ENCODE data around the gene BCL2L12. TPM values are rescaled to one million over a fixed set of nuclear protein-coding genes. Genes with fewer than 3 reads are reported as not detected.

Gene BCL2L12
- total RNA-seq, 1 donor from 2014 or later: 7.5 TPM

- Mint-ChIP-seq H3K27ac (ENCODE audit: unreplicated experiment) (no peak overlapping the region), H3K4me1 (ENCODE audit: low read depth, unreplicated experiment) (peaks cover 4% of the 10 kb centered on the region), H3K36me3 (ENCODE audit: unreplicated experiment) (no peaks in the 10 kb centered on the region), H3K27me3 (ENCODE audit: unreplicated experiment) (peaks cover 3% of the 10 kb centered on the region), H3K4me3 (ENCODE audit: unreplicated experiment) (peak overlapping the region; percentile 100), H3K9me3 (ENCODE audit: unreplicated experiment) (peaks cover 8% of the 10 kb centered on the region)
- no peak for DNase-seq
- no peak for TF ChIP-seq CTCF (IDR thresholded peaks at IDR 0.05; ENCODE audit: partially characterized antibody, unreplicated experiment)
These were observed 349 bp downstream of the BCL2L12 start for GRCh38 chr19:49666120-49666444.

GRCh38 chr19:49667473-49667872, 1.7 kb downstream of the BCL2L12 start:
- H3K27me3 Mint-ChIP-seq (ENCODE audit: unreplicated experiment): peaks cover 3% of the 10 kb centered on the region

GRCh38 chr19:49669516-49669915, 3.8 kb downstream of the BCL2L12 start:
- H3K4me3 Mint-ChIP-seq (ENCODE audit: unreplicated experiment): no peak overlapping the region
- DNase-seq: no peak
- peaks cover 10% of the 10 kb centered on the region for H3K9me3 Mint-ChIP-seq (ENCODE audit: unreplicated experiment)
- no peak for TF ChIP-seq CTCF (IDR thresholded peaks at IDR 0.05; ENCODE audit: partially characterized antibody, unreplicated experiment)
- peak overlapping the region; percentile 16 for H3K27ac Mint-ChIP-seq (ENCODE audit: unreplicated experiment)
- no peaks in the 10 kb centered on the region for H3K4me1 Mint-ChIP-seq (ENCODE audit: low read depth, unreplicated experiment)
- H3K27me3 Mint-ChIP-seq (ENCODE audit: unreplicated experiment): peaks cover 3% of the 10 kb centered on the region
- H3K36me3 Mint-ChIP-seq (ENCODE audit: unreplicated experiment): no peaks in the 10 kb centered on the region

More at GRCh38 chr19:49667473-49667872, 1.7 kb downstream of the BCL2L12 start:
- H3K4me1 Mint-ChIP-seq (ENCODE audit: low read depth, unreplicated experiment): peaks cover 4% of the 10 kb centered on the region
- H3K4me3 Mint-ChIP-seq (ENCODE audit: unreplicated experiment): no peak overlapping the region
- H3K9me3 Mint-ChIP-seq (ENCODE audit: unreplicated experiment): peaks cover 8% of the 10 kb centered on the region
- no peak overlapping the region for H3K27ac Mint-ChIP-seq (ENCODE audit: unreplicated experiment)
- no peak for DNase-seq
- no peaks in the 10 kb centered on the region for H3K36me3 Mint-ChIP-seq (ENCODE audit: unreplicated experiment)
- no peak for TF ChIP-seq CTCF (IDR thresholded peaks at IDR 0.05; ENCODE audit: partially characterized antibody, unreplicated experiment)

GRCh38 chr19:49672131-49672919, 6.6 kb downstream of the BCL2L12 start:
- Mint-ChIP-seq H3K4me3 (ENCODE audit: unreplicated experiment) (peak overlapping the region; percentile 82), H3K9me3 (ENCODE audit: unreplicated experiment) (peaks cover 7% of the 10 kb centered on the region), H3K27me3 (ENCODE audit: unreplicated experiment) (peaks cover 6% of the 10 kb centered on the region), H3K27ac (ENCODE audit: unreplicated experiment) (peak overlapping the region; percentile 85), H3K4me1 (ENCODE audit: low read depth, unreplicated experiment) (no peaks in the 10 kb centered on the region), H3K36me3 (ENCODE audit: unreplicated experiment) (no peaks in the 10 kb centered on the region)
- peak; percentile 91 for DNase-seq
- peak; percentile 89 for TF ChIP-seq CTCF (IDR thresholded peaks at IDR 0.05; ENCODE audit: partially characterized antibody, unreplicated experiment)

GRCh38 chr19:49676136-49676783, 10.5 kb downstream of the BCL2L12 start:
- H3K4me1 Mint-ChIP-seq (ENCODE audit: low read depth, unreplicated experiment): peaks cover 12% of the 10 kb centered on the region
- peak; percentile 74 for DNase-seq
- TF ChIP-seq CTCF (IDR thresholded peaks at IDR 0.05; ENCODE audit: partially characterized antibody, unreplicated experiment): no peak
- H3K4me3 Mint-ChIP-seq (ENCODE audit: unreplicated experiment): peak overlapping the region; percentile 99
- H3K27me3 Mint-ChIP-seq (ENCODE audit: unreplicated experiment): peaks cover 6% of the 10 kb centered on the region
- H3K9me3 Mint-ChIP-seq (ENCODE audit: unreplicated experiment): peaks cover 7% of the 10 kb centered on the region
- H3K36me3 Mint-ChIP-seq (ENCODE audit: unreplicated experiment): no peaks in the 10 kb centered on the region
- peak overlapping the region; percentile 100 for H3K27ac Mint-ChIP-seq (ENCODE audit: unreplicated experiment)

All from glutamatergic neuron (in vitro differentiated cells).